HG03469 (cell line): ENCODE results near the gene CDK5.
A peak's percentile ranks its signal among the peaks of the same experiment; 100 is the strongest.
"Not testable (repeated sequence)": the region's sequence is repeated elsewhere in the genome, so short reads cannot be mapped to it uniquely, and the experiment has no call there.

ENCODE experiments used
- ATAC-seq: cut with Tn5 transposase; IDR thresholded peaks from one replicate; pipeline ENCODE4 v1.9.1; 2021; ENCODE audit warnings: mild to moderate bottlenecking, moderate library complexity, moderate number of reproducible peaks; ENCODE audit not compliant: unreplicated experiment

The CDK5 gene

DNA sequence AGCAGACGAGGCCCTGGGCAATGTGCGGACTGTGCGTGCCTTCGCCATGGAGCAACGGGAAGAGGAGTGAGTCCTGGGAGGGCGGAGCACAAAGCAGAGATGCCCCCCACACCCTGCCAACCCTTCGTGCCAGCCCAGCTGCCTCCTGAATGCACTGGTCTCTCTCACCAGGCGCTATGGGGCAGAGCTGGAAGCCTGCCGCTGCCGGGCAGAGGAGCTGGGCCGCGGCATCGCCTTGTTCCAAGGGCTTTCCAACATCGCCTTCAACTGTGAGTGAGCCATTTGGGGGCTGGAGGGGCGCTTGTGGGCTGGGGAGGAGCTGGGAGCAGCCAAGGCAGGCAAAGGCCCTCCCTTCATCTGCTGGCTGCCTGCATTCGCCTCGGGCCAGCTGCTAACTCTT is 21.8 kb downstream of the CDK5 start:
- no peak for ATAC-seq

DNA sequence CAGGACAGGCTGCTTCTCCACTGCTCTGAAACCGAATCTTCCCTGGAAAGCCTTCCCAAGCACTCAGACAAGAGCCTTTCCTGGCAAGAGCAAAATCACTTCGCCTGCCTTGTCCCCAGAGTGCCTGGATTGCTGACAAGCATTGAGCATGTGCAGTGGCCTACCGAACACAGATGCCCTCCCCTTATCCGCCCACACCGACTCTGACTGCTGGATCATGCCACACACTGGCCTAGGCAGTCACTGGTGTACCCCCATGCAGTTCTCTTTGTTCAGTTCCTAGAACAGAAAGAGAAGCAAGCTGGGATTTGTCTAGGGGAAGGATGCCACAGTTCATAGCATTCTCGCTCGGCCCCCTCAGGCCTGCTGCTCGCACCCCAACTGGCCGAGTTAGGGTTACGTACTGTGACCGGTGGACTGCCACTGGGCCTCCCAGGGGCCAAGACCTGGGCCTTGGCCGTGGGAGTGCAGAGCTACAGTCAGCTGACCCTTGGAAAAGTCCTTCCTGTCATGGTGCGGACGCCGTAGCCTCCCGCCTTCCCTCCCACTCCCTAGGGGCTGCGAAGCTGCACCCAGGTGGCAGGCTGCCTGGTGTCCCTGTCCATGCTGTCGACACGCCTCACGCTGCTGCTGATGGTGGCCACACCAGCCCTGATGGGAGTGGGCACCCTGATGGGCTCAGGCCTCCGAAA is 22.5 kb downstream of the CDK5 start:
- no peak for ATAC-seq

- ATAC-seq = no peak
These were observed 23.2 kb downstream of the CDK5 start for GRCh38 chr7:151034312-151035025.

- ATAC-seq = no peak
These were observed 23.8 kb downstream of the CDK5 start for GRCh38 chr7:151033864-151034249.

DNA sequence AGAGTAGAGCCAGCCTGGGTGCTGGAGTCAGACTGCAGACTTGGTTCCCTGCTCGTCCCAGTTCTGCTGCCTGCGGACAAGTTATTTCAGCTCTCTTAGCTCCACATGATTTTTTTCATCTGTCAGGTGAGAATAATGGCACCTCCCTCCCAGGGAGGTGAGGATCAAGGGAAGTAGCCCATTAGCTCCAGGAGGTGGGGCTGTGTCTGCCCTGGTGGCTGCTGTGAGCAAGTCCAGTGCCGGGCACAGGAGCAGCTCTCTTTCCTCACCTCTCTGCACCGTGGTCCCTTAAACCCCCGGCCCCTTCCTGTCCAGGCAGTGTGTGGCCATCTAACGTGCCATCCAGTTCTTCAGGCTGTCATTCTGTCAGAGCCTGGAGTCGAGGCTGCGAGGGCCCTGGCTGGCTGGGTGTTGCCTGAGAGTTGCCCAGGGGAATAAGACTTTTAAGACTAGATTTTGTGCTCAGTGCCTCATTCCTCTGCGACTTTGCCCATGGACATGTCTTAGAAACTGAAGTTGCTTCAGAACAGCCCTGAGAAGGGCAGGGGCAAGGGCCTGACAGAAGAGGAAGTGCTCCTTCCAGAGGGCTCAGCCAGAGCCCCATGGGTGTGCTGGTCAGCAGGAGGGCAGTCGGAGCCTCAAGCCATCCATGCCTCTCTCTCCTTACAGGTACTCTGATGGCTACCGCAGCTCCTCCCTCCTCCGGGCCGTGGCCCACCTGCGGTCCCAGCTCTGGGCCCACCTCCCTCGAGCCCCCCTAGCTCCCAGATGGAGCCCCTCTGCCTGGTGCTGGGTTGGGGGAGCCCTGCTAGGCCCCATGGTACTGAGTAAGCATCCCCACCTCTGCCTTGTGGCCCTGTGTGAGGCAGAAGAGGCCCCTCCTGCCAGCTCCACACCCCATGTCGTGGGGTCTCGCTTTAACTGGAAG is 24.5 kb downstream of the CDK5 start:
- ATAC-seq = no peak

DNA sequence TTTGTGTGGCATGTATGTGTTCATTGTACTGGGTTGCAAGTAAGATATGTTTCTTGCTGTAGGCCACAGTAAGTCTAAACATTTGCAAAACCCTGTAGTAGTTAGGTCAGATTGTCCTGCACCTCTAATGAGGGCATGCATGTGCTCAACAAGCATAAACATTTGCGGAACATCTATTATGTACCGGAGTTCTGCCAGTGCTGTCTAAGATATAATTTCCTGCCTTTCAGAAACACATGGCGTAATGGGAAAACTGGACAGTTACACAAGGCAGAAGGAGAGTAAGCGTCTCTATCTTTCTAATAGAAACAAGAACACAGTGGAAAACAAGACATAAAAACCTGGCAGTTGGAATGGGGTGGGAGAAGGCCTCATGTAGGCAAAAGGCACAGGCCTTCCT is 26.7 kb downstream of the CDK5 start:
- no peak for ATAC-seq

GRCh38 chr7:151028948-151029501 is 28.7 kb downstream of the CDK5 start:
- ATAC-seq = no peak

GRCh38 chr7:151028131-151028947 is 29.4 kb downstream of the CDK5 start, which contains the start of gene ABCB8:
Gene ABCB8, plus strand, starts transcription at chr7:151028450. Its CDS starts 66 bp downstream, at chr7:151028516.
- ATAC-seq = peak; percentile 90

GRCh38 chr7:151027728-151028130 is 30.0 kb downstream of the CDK5 start:
- ATAC-seq = not testable (repeated sequence)

DNA sequence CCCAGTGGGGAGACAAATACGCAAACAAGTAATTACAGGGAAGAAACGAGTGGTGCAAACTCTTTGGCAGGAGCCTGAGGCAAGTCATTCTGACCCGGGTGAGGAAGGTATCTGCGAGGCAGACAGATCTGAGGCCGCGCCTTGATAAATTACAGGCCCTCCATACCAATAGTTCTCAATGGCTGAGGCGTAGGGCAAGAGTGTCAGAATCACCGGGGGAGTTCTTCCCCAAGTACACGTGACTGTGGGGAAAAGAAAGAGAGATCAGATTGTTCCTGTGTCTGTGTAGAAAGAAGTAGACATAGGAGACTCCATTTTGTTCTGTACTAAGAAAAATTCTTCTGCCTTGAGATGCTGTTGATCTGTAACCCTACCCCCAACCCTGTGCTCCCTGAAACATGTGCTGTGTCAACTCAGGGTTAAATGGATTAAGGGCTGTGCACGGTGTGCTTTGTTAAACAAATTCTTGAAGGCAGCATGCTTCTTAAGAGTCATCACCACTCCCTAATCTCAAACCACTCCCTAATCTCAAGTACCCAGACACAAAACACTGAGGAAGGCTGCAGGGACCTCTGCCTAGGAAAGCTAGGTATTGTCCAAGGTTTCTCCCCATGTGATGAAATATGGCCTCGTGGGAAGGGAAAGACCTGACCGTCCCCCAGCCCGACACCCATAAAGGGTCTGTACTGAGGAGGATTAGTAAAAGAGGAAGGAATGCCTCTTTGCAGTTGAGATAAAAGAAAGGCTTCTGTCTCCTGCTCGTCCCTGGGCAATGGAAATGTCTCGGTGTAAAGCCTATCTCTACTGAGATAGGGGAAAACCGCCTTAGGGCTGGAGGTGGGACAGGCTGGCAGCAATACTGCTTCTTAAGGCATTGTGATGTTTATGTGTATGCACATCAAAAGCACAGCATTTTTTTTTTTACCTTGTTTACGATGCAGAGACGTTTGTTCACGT is 30.6 kb downstream of the CDK5 start:
- ATAC-seq = not testable (repeated sequence)

DNA sequence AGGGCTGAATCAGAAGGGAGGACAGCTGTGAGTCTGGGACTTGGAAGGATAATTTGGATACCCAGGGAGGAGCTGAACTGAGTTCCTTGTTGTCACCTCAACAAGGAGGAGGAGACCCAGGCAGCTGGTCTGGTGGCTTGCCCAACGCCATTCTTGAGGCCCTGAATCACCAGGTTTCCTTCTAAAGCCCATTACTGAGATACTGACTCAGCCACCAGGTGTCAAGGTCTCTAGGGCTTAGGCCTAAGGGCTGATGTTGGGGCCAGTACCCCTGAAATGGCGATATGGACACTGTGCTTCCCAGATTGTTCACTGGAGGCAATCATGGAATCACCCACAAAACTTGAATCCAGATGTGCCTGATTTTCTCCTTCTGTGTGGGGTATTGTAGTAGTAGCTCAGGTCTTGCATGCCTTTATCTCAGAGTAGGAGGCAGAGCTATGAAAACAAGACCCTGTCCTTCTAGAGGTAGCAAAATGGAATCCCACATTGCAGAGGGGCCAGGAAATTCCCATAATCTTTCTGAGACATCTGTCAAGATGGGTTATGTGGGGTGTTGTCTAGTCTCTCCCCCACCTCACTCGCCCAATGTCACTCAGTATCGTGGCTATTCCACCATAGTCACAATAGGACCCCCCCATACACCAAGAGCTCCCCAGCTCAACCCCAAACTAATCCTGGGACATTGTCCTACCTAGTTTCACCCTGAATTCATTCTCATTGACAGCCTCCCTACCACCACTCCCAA is 31.6 kb downstream of the CDK5 start:
- ATAC-seq = no peak

GRCh38 chr7:151024435-151025056 is 33.2 kb downstream of the CDK5 start, which contains the start of gene ATG9B:
Gene ATG9B, minus strand, starts transcription at chr7:151024494. Its CDS starts 71 bp downstream, at chr7:151024423.
- ATAC-seq = no peak

DNA sequence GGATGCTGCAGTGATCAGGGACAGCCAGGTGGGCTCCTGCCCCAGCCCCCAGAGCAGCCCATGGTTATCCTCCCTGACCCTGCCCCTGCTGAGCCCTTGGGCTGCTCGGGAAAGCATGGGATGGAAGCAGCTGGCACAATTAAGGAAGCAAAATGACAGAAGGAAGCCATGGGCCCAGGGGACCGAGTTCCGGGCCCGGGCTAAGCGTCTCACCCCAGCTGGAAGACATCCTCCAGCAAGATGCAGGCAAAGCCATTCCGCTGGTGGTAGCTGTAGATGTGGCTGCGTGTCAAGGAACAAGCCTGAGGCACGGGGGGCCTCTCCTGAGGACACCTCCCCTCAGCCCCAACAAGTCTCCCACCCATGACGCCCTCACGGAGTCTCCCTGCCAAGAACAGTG is 34.5 kb downstream of the CDK5 start:
- no peak for ATAC-seq

DNA sequence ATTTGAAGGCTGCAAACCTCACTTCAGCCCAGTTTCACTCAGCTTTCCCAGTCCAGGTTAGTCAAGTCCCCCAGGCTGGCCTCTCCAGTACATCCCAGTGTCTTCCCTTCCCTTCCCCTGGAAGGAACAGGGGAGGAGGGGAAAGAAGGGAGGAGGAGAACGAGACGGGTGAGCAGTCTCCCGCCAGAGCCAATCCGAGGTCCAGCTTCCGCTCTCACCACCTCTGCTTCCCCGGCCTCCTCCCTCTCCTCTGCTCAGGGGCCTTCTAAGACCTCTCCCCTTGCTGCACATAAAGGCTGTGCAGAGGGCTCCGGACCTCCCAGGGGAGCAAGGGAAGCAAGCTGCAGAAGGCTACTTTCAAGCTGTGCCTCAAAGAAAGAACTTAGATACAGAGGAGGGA is 37.5 kb downstream of the CDK5 start:
- no peak for ATAC-seq

GRCh38 chr7:151019130-151019447 is 38.6 kb downstream of the CDK5 start:
- no peak for ATAC-seq

DNA sequence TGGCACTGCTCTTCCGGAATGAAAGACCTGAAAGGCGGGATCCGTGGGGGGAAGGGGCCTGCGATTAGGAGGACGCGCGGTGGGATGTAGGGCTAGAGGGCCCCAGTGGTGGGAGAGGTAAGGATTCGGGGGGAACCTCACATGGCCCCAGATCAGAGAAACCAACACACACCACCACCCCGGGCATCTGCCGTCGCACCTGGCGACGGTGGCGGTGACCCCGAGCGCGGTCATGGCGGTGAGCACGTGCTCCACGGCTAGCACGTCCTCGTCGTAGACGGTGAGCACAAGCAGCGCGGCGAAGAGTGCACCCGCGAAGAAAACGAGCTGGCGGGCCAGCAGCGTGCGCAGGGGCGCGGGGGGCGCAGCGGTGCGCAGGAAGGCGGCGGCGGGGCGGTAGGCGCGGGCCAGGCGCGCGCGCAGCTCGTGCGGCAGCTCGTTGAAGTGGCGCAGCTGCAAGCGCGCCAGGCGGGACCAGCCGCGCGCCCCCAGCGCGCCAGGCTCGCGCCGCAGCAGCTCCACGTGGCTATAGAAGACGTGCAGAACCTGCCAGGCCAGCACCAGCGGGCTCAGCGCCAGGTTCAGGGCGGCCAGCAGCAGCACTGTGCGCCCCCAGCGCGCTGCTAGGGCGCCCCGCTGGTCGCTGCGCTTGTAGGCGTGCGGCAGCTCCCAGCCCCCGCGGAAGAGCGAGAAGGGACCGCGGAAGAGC is 39.1 kb downstream of the CDK5 start:
- ATAC-seq = no peak

- ATAC-seq = no peak
These were observed 39.7 kb downstream of the CDK5 start for GRCh38 chr7:151017953-151018420.
